Activated T-cell treated with anti-CD3 and anti-CD28 coated beads for 4 hours (primary cell): ENCODE results near the gene MRTFB.
"Not testable (repeated sequence)": the region's sequence is repeated elsewhere in the genome, so short reads cannot be mapped to it uniquely, and the experiment has no call there.

Experiments
- DNase-seq: peaks from one replicate; pipeline ENCODE4 v3.0.0-alpha.2; 2020

MRTFB gene

GRCh38 chr16:14070877-14071575 is at the start of gene MRTFB:
Gene MRTFB, plus strand, starts transcription at chr16:14071319. Its CDS starts 69,288 bp downstream, at chr16:14140607.
- peak; percentile 69 for DNase-seq

GRCh38 chr16:14023526-14023925 is 47.6 kb upstream of the MRTFB start:
- not testable (repeated sequence) for DNase-seq

DNA sequence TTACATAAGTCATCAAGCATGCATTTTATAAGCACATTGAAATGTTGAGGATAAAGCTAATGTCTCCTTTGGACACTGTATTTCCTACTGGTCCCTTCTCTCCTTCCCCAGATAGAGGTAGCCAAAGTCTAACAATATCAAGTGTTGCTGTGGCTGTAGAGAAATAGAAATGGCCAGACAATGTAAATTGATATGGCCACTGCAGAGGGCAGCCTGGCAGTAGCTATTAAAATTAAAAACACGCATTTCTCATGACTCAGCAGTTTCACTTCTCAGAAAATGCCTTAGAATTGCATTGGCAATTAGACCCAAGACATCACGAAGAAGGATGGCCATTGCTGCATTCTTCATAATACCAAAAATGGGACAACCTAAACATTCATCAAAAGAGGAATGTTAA is 46.8 kb upstream of the MRTFB start:
- DNase-seq = no peak

DNA sequence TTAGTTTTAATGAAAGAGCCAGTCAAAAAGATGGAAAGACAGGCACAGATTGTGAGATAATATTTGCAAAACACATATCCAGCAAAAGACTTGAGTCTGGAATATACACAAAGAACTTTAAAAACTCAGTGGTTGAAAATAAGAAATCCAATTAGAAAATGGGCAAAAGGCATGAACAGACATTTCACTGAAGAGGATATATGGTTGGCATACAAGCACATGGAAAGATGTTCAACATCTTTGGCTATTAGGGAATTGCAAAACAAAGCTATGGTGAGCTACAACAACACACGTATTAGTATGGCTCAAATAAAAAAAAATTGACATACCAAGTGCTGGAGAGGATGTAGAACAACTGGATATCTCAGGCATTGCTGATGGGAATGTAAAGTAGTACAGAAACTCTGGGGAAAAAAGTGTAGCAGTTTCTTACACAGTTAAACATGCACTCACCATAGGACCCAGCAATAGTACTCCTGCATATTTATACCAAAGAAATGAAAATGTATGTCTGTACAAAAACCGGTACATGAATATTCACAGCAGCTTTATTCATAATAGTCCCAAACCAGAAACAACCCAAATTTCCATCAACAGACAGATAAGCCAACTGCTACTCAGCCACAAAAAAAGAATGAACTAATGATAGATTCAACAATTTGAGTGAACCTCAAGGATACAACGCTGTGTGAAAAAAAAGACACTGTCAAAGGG is 44.4 kb upstream of the MRTFB start:
- no peak for DNase-seq

DNA sequence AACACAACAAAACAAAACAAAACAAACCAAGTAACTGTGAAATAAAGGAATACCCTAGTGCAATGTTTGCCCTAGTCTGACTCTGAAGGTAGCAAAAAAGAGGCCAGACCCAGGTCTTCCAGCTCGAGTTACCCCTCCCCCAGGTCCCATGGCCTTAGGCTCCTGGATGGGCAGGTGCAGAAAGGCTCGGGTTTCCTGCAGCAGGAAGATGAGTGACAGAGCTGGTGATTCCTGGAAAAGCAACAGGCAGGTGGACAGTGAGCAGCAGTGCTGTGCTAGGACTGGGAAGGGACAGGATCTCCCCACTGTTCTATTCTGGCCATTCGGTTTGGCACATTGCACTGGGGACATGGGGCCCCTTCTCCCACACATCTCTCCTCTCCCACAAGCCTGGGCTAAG is 42.9 kb upstream of the MRTFB start:
- no peak for DNase-seq

DNA sequence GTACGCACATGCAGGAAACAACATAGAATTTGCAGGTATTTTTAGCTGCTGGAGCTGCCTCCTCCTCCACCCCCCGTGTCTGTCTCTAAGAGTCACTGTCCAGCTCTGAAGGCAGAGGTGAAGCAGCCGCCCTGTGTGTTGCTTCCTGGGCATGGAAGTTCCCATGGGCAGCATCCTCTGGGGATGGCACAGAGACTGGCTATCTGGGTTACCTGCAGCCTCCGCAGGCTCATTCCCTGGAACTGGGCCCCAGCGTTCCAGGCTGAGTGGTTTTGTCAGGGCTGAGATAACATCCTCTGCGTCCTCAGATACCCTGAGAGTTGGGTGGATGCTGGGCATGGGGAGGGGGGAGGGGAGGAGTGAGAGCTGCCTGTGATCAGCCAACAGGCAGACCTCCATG is 41.5 kb upstream of the MRTFB start:
- no peak for DNase-seq

DNA sequence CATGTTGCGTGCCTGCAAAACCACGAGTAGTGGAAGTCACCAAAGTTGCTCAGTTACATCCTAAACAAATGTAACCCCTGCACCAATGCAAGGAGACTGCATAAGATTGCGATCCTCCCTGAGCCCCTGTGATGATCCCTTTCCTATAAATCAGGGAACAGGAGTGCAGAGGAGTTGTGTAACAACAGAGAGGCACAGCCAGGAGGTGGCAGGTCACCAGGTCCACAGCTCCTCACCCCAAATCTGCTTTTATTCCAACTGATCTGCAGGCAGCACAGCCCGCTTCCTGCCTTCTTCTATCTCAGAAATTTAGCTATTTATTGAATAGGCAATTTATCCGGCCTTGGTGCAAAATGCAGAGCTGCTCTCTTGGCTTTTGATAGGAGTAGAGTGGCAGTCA is 36.0 kb upstream of the MRTFB start:
- no peak for DNase-seq

- DNase-seq = no peak
These were observed 34.2 kb upstream of the MRTFB start for GRCh38 chr16:14036889-14037288.

DNA sequence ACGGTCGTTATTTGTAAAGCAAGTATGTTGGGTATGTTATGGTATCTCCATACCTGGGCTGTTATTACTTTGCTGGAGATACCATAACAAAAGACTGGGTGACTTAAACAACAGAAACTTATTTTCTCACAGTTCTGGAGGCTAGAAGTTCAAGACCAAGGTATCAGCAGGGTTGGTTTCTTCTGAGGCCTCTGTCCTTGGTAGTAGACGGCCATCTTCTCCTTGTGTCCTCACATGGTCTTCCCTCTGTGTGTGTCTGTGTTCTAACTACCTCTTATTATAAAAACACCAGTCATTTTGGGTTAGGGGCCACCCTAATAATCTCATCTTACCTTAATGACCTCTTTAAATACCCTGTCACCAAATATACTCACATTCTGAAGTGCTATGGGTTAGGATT is 33.2 kb upstream of the MRTFB start:
- no peak for DNase-seq

- no peak for DNase-seq
These were observed 30.0 kb upstream of the MRTFB start for GRCh38 chr16:14041164-14041563.

DNA sequence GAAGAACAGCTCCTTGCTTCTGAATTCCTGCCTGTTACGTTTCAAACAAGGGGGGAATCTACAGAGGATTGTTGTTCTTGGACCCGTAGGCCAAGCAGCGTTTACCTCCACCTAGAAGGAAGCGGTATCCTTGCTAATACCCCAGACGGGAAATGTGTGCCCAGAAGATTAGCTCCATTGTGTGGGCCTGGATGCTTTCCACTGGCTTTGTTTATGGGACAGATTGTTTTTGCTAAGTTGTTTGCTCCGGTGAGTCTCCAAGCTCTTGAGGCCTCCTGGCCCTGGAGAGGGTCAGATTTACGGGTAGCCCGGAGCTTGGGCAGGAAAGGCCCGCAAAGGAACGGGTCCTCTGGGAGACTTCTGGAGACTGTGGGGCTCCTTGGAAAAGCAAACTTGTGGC is 28.4 kb upstream of the MRTFB start:
- DNase-seq = no peak

- no peak for DNase-seq
These were observed 27.8 kb upstream of the MRTFB start for GRCh38 chr16:14043278-14043677.

GRCh38 chr16:14043793-14044192 is 27.3 kb upstream of the MRTFB start:
- no peak for DNase-seq

DNA sequence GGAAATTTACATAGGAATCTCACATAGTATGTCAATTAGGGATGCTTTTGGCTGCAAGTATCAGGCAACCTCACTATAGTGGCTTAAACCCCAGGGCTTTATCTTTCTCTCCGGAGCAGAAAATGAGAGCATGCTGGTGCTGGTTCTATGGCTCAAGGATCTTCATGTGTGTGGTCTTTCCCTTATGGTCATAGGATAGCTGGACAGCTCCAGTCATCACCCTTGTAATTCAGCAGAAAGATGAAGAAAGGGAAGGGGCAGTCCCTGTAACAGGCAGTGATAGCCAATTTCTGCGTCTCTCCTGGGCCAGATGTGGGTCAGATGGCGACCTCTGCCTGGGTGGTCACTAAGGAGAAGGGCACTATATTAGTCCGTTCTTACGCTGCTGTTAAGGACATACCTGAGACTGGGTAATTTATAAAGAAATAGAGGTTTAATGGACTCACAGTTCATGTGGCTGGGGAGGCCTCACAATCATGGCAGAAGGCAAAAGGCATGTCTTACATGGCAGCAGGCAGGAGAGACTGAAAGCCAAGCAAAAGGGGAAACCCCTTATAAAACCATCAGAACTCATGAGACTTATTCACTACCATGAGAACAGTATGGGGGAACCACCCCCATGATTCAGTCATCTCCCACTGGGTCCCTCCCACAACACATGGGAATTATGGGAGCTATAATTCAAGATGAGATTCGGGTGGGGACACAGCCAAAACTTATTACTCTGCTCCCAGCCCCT is 23.8 kb upstream of the MRTFB start:
- DNase-seq = not testable (repeated sequence)

DNA sequence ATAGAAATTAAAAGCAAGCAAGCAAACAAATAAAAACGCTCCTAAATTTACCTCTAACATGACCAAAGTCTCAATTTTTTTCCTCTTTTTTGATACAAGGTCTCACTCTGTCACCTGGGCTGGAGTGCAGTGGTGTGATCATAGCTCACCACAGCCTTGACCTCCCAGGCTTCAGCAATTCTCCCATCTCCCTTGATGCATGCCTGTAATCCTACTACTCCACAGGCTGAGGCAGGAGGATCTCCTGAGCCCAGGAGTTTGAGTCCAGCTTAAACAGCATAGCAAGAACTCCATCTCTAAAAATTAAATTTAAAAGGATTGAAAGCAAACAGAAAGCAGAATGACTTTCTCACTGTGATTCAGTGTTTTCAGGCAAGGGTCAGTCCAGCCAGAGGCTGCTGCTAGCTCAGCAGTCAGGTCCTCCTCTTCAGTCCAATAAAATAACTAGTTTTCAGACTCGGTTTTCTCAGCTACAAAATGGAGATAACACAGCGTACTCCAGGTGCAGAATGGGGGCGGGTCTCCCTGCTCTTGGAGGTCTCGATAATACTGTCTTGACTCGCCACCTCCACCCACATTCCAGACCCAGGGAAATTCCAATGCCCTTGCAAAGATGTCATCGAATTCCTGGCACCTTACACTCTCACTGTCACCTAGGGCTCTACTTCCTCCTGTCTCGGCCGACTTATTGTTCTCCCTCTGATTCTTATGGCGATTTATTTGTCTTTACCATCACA is 20.7 kb upstream of the MRTFB start:
- no peak for DNase-seq

DNA sequence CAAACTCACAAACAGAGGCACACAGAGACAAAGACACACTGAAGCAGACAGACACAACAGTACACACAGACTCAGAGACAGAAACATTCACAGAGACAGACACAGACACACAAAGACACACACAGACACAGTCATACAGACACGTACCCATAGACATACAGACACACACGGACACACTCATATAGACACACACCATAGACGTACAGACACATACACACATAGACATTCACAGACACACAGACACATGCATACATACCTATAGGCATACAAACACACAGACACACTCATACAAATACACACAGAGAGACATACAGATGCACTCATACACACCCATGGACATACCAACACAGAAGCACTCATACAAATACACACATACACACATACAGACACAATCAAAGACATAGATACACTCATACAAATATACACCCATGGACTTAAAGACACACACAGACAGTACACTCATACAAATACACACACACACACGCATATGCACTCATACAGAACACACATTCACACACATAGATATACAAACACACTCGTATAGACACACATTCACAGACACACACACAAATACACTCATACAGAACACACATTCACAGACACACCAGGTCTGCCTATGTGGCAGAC is 19.9 kb upstream of the MRTFB start:
- no peak for DNase-seq

DNA sequence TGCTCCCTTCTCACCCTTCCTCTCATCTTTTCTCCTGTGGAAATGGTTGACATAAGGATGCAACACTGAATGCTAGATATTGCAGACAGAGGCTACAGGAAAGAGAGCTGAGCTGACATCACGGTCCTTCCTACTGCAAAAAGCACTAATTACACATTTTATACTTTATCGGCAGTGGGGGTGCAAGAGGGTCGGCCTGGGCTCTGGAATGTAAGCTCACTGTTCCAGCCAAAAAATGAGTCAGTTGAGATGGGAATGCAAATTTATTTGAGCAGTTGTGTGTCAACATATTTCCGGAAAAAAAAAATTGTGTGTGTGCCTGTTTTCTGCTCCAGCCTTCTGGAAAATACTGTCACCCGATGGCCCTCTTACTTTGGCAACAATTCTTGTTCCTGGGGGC is 14.1 kb upstream of the MRTFB start:
- DNase-seq = no peak

DNA sequence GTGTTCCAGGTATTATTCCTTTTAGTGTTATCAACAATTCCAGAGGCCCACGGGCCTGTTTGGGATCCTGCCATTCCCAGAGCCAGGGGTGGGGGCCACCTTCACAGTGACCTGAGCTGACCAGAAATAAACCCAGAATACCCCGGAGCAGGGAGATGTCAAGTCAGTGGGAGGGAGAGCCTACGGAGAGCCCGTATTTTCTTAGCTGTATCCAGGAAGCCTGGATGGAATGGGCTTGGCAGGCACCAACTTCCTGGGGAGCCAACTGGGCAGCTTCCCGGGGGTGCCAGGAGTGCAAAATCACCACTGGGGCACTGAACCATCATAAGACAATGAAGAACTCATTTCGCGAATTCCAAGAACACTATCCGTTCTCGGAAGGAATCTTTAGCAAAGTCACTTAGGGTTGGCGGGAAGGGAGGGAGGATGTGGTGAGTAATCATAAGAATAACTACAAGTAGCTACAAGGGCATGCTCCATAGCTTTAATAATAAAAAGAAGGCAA is 13.2 kb upstream of the MRTFB start:
- DNase-seq = no peak

GRCh38 chr16:14061732-14062259 is 9.3 kb upstream of the MRTFB start:
- DNase-seq = no peak

GRCh38 chr16:14062261-14062660 is 8.9 kb upstream of the MRTFB start:
- no peak for DNase-seq

- DNase-seq = no peak
These were observed 7.2 kb upstream of the MRTFB start for GRCh38 chr16:14063618-14064581.
